Heart left ventricle (tissue), 13 donors: ENCODE measurements around the gene GNAQ.

Experiments used
- CTCF ChIP-seq, 12 donors: fragments of 200-600 bp; sonication (generic) in 4 of 12; IDR thresholded peaks; one replicate each; pipeline versions ENCODE4 v1.5.0 to v1.8.0; 2018 to 2022; ENCODE audit warnings: antibody characterized with exemption in 12 of 12, mild to moderate bottlenecking in 5 of 12
- POLR2A ChIP-seq, 2 donors: fragments of 450-650 bp; IDR thresholded peaks; one replicate each; pipeline ENCODE4 v1.6.1; 2017; ENCODE audit warnings: antibody characterized with exemption in 2 of 2, mild to moderate bottlenecking in 2 of 2, moderate library complexity in 2 of 2
- donor health status: ischemic (EF 13 %, LVEDD 7.1; RV severe dilation, severe dysfunction).
- donor health status: DM: no; HTN: yes; CAD: no.
- donor health status: DM: no; HTN: no; CAD: no.
- donor health status: ischemic (EF 25% LVEDD 6.9; RV normal size, moderate dysfunction).
- donor health status: ischemic (EF 25% LVEDD 5.7; RV mildly dilated, moderate dysfunction).
- donor health status: ischemic (EF 35%, LVEDD 5.7; RV mildly dilated, moderate dysfunction).
- donor health status: nonischemic (EF 11% LVEDD 7.7; RV severe dilation, severe dysfunction).
- donor health status: DM: yes; HTN: yes; CAD: no.
- donor health status: PGD.
- donor health status: ischemic (EF 29% LVEDD 5.4; RV normal size, mild dysfunction).
- donor health status: nonischemic (EF 23%, LVEDD 6.1; RV moderate dilation, normal function).

DNA sequence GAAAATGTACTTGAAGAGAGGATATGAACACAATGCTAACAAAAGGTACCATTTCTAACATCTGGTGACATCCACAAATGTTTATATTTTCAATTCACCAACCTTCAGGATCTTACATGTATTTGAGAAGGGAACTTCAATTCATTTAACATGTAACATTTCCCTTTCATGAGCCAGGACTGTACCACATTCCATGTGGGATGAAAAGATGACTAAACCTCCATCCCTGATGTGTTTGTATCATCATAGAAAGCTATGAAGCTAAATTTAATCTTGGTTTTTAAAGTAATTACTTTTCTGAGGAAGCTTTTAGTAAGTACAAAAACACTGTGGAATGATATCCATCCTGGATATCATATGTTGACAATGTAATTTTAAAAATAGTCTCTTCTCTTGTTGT is 305.3 kb downstream of the GNAQ start:
- TF ChIP-seq POLR2A (IDR thresholded peaks at IDR 0.05) (no peak), CTCF (IDR thresholded peaks at IDR 0.05) (no peak)
